ENCODE results near the gene LPCAT2.
A peak's percentile ranks its signal among the peaks of the same experiment; 100 is the strongest.

Gene LPCAT2, protein sequence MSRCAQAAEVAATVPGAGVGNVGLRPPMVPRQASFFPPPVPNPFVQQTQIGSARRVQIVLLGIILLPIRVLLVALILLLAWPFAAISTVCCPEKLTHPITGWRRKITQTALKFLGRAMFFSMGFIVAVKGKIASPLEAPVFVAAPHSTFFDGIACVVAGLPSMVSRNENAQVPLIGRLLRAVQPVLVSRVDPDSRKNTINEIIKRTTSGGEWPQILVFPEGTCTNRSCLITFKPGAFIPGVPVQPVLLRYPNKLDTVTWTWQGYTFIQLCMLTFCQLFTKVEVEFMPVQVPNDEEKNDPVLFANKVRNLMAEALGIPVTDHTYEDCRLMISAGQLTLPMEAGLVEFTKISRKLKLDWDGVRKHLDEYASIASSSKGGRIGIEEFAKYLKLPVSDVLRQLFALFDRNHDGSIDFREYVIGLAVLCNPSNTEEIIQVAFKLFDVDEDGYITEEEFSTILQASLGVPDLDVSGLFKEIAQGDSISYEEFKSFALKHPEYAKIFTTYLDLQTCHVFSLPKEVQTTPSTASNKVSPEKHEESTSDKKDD

DNA sequence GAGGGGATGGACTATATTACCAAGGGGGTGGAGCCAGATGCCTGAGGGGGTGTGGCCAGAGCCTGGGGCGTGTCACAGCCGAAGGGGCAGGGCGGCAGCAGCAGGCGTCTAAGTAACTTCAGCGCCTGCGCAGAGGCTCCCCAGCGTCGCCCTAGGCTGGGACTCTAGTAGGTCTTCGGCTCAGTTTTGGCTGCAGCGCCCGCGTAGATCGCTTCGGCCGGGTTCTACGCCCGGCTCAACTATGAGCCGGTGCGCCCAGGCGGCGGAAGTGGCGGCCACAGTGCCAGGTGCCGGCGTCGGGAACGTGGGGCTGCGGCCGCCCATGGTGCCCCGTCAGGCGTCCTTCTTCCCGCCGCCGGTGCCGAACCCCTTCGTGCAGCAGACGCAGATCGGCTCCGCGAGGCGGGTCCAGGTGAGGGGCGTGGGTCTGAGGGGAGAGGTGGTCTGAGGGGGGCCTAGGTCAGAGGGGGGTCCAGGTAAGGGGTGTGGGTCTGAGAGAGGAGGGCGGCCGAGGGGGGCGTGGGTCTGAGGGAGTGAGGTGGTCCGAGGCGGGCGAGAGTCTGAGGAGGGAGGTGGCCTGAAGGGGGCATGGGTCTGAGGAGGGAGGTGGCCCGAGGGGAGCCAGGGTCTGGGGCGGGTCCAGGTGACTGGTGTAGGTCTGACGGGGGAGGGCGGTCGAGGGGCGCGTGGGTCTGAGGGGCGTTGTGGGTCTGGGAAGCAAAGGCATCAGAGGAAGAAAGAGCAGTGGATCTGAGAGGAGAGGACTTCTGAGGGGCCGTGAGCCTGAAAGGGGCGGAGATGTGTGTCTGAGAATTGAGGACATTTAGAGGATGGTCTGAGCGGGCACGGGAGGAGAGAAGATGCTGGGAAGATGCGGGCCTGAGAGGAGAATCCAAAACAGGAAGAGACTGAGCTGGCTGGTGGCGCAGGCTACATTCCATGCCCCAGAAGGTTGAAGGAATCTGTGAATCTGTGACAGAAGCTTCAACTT is at the start of gene LPCAT2:
TSS of gene LPCAT2 (plus strand) at position 132 of the 991 bp plus-strand sequence. CDS start at position 242, 110 bp downstream.
- DNase-seq: peak; percentile 18

DNA sequence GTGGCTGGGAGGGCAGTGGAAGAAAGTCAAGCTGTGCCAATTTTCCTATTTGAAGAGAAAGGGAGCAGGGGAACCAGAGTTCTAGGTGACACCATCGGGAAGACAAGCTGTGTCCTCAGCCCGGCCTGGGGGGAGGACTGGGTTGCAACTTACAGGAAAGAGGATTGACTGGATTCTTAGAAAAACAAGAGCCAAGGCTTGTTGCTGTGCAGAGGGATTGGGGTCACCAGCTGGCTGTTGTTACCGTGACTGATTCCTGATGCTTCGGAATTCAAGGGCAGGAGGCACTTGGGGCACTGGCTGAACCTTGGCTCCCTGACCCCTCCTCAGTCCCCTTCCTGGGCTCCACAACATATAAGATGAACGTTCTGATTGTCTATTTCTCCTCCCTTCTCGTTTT is 46.6 kb upstream of the LPCAT2 start:
- DNase-seq: no peak

GRCh38 chr16:55464375-55464774 is 44.5 kb upstream of the LPCAT2 start:
- no peak for DNase-seq

DNA sequence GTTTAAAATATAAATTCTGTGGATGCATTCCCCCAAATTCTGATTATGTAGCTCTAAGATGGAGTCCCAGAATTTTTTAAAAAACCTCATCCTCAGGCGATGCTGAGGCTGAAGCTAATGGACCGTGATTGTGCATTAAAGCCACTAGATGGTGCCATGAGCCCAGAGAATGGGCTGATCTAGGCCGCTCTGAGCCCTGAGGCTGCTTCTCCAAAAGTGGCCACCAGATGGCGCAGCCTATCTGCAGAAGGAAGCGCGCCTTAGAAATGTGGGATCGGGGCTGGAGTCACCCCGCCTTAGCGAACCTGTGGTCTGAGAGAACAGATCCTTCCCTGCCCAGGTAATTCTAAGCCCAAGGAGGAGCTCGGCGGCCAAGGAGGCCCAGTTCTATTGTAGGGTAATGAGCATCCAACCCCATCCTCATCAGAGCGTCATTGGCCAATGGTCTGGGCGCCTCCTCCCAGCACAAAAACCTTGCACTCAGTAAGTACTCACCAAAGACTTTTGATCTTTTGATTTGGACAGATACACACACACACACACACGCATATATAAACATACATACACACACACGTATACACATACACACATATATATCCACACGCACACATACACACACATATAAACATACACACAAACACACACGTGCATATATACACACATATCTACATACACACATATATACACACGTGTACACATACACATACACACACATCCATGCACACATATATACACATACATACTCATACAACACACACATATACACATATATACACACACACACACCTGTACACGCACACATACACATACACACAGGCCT is 43.6 kb upstream of the LPCAT2 start:
- DNase-seq: peak; percentile 76

DNA sequence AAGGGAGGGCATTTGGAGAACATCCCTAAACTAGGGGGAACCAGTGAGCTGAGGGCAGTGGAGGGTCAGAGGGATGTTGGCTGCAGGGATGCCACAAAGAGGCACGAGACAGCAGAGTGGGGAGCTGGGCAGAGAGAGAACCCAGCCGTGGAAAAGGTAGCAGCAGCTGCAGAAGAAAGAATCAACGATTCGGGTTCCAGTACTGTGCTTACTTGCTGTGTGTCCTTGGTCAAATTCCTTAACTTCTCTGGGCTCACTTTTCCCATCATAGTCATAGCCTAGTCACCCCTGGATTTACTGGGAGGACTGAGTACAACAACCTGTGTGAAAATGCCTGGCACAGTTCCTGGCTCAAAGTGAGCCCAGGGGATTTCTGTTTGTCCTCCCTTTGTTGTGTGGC is 42.7 kb upstream of the LPCAT2 start:
- DNase-seq: no peak

- no peak for DNase-seq
Observed at GRCh38 chr16:55467898-55468297, 41.0 kb upstream of the LPCAT2 start.

DNA sequence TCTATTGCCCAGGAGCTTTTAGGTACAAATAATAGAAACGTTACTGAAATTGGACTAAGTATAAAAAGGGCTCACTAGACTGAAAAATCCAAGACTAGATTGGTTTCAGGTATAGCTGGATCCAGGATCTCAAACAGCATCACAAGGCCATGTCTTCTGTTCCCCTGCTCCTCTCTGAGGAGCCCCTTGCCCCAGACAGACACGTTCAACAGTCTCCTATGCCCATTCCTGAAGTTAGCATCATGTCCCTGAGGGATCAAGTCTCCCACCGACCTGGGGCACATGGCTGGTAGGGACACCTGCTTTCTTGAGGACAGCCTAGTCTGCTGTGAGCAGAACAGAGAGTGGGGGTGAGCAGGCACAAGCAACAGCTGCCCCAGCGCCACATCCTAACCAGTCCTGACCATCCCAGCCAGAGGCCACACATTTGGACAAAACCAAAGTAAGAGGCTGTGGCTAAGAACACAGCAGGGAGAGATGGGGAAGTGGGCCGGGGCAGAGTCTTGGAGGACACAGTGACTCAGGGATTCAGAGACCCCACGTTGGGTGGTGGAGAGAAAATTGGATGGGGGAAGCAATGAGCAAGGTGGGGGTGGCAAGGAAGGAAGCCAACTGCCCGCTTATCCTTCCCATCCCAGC is 40.4 kb upstream of the LPCAT2 start:
- DNase-seq: no peak

GRCh38 chr16:55469821-55470532 is 38.9 kb upstream of the LPCAT2 start:
- DNase-seq: no peak

- DNase-seq: no peak
Observed at GRCh38 chr16:55470533-55471371, 38.1 kb upstream of the LPCAT2 start.

DNA sequence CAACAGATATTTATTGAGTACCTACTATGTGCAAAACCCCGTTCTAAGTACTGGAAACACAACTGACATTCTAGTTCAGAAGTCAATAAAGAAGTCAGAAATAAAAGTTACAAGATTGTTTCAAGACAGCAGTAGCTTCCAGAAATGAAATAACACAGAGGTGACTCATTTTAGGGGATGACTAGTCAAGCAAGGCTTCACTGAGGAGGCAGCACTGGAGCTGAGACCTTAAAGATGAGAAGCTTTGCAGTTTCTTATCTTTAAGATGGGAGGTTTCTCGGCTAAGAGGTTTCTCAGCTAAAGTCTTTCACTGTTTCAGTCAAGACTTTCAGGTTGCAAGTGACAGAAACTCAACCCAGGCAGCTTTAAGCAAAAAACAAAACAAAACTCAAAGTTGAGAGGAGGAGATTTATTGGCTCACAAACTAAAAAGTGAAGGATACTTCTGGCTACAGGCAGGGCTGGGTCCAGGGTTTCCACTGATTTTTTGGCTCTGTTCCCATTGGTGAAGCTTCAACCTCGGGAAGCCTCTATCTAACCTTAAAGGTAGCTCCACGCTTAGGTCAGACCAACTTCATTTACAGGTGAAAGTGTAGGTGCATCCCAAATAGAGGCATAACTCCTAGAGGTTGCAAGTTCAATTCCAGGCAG is 37.3 kb upstream of the LPCAT2 start:
- no peak for DNase-seq

- no peak for DNase-seq
Observed at GRCh38 chr16:55473587-55473986, 35.3 kb upstream of the LPCAT2 start.

DNA sequence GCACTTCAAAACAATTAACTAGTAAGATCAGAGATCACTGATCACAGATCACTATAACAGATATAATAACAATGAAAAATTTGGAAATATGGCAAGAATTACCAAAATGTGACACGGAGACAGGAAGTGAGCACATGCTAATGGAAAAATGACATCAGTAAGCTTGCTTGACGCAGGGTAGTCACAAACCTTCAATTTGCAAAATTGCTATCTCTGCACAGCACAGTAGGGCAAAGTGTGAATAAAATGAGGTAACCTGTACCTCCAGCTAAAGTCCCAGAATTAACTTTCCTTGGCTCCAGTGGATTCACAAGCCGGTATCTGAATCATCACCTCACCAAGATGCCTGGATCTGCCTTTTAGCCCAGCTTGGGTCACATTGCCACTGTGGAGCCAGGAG is 34.1 kb upstream of the LPCAT2 start:
- DNase-seq: no peak

GRCh38 chr16:55475919-55476318 is 33.0 kb upstream of the LPCAT2 start:
- no peak for DNase-seq

DNA sequence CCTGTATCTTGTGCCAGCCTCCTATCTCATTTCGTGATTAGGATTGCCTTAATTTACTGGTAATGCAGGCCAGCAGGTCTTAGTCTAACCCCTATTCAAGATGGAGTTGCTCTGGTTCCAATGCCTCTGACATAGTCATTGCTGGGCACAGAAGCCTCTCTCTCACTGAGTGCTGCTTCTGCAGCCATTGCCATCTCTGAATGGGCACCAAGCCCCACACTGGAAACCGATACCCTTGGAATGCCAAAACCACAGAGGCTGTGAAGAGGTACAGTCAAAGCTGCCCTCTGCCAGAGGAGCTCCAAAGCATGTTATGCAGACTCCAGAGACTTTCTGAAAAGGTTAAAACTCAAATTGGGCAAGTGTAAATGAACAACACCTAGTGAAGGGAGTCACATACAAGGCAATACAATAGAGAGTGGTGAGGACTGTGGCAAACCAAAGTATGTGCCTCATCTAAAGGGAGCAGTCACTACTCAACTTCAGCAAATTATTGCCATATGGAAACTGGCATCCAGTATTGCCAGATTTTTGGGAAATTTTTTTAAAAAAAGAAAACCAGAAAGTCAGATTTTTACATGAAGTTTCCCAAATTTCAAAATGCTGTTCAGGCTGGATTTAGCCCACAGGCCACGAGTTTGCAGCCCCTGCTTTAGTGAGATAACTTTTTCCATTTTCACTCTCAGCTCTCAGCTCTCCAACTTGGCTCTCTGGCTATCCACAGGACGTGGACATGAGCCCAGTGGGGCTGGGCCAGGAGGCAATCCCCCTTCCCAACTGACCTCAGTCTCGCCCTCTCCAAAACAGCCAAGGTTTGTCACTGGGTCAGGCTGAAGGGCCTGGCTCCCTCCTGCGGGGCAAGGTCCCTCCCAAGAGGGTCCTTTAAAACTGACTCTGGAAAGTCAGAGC is 32.0 kb upstream of the LPCAT2 start:
- DNase-seq: no peak

GRCh38 chr16:55477736-55478135 is 31.1 kb upstream of the LPCAT2 start:
- no peak for DNase-seq

- peak; percentile 18 for DNase-seq
Observed at GRCh38 chr16:55478827-55479429, 29.9 kb upstream of the LPCAT2 start, which contains the start of gene MMP2. MMP2 (plus strand) TSS chr16:55479198; CDS start chr16:55479480, 282 bp downstream.

DNA sequence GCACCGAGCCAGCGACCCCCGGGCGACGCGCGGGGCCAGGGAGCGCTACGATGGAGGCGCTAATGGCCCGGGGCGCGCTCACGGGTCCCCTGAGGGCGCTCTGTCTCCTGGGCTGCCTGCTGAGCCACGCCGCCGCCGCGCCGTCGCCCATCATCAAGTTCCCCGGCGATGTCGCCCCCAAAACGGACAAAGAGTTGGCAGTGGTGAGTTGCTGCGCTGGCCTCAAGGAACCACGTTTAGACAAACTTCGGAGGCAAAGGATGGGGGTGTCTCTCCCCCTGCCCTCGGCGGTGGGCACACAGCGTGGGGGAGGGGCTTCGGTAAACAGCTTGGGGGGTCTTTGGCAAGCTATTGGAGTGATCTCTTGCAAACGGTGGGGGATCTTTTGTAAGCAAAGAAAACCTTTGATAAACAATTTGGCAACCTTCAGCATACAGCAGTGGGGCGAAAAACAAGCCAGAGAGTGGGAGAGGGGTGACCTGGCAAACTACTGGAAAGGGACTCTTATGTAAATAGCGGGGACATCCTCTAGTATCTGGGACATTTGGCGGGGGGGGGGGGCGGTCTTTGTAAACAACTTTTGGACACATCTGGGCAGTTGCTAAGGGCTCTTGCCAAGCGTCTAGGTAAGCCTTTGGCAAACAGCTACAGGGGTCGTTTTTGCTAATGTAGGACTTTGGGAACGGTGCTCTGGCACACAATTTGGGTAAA is 29.3 kb upstream of the LPCAT2 start:
- DNase-seq: no peak
